C4-2B (cell line): Measurements from ENCODE around the gene OR4P4.

Experiments
- ZFX ChIP-seq: fragments of 450-650 bp; IDR thresholded peaks from 2 replicates; pipeline ENCODE4 v1.6.1; 2017
- TF ChIP-seq, protein P1 (sequence below): fragments of 450-650 bp; conservative IDR thresholded peaks from 2 replicates; pipeline ENCODE4 v1.5.1; 2017; ENCODE audit warnings: mild to moderate bottlenecking

DNA sequence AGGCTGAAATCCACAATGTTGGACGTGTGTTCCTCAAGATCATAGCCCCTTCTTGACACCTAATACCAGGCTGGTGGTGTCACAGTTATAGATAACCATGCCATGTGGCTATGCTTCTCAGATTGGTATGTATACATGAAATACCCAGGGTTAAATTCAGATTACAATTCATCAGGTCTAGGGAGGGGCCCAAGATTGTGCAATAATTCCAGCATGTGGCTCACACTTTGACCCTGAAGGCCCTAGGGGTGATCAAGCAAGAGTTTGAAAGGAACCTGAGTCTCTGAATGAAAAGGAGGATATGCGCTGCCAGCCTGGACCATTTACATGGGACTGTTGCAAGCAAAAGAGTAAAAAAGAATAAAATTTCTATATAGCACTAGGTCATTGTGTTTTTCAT is 34.5 kb downstream of the OR4P4 start:
- TF ChIP-seq, protein P1, sequence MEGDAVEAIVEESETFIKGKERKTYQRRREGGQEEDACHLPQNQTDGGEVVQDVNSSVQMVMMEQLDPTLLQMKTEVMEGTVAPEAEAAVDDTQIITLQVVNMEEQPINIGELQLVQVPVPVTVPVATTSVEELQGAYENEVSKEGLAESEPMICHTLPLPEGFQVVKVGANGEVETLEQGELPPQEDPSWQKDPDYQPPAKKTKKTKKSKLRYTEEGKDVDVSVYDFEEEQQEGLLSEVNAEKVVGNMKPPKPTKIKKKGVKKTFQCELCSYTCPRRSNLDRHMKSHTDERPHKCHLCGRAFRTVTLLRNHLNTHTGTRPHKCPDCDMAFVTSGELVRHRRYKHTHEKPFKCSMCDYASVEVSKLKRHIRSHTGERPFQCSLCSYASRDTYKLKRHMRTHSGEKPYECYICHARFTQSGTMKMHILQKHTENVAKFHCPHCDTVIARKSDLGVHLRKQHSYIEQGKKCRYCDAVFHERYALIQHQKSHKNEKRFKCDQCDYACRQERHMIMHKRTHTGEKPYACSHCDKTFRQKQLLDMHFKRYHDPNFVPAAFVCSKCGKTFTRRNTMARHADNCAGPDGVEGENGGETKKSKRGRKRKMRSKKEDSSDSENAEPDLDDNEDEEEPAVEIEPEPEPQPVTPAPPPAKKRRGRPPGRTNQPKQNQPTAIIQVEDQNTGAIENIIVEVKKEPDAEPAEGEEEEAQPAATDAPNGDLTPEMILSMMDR = no peak
- TF ChIP-seq ZFX = no peak
